Common myeloid progenitor, CD34-positive (primary cell): ENCODE measurements around the gene ACE2.
A peak's percentile ranks its signal among the peaks of the same experiment; 100 is the strongest.

ENCODE experiments used
- CTCF ChIA-PET: fragments of 350-600 bp; sonication (Branson Sonifier 250); formaldehyde crosslinking; loops from one replicate; lab custom pipeline; 2021; ENCODE audit warnings: antibody characterized with exemption; lab: Charles Lee
- POLR2A ChIA-PET: fragments of 350-600 bp; sonication (Branson Sonifier 250); formaldehyde crosslinking; loops from one replicate; lab custom pipeline; 2021; ENCODE audit warnings: antibody characterized with exemption; lab: Charles Lee
- DNase-seq, 3 donors: peaks; one replicate each; pipeline versions ENCODE4 v3.0.0 to v3.0.0-alpha.2; 2013
- H3K27ac ChIP-seq, 2 experiments: 1 replicate in 1 of 2; 2 replicates in 1 of 2; pipeline ENCODE4 v1.7.0; 2013; ENCODE audit warnings: inconsistent platforms in 2 of 2, low read length in 2 of 2, mild to moderate bottlenecking in 2 of 2, low read depth in 1 of 2, moderate library complexity in 1 of 2; ENCODE audit not compliant: severe bottlenecking in 2 of 2, insufficient read depth in 1 of 2, poor library complexity in 1 of 2
- H3K27me3 ChIP-seq, 5 experiments: replicated peaks in 2 of 5; 1 replicate in 3 of 5; 2 replicates in 2 of 5; pipeline versions ENCODE4 v1.6.1 to v1.7.0; 2013; ENCODE audit warnings: low read length in 4 of 5, mild to moderate bottlenecking in 2 of 5, moderate library complexity in 2 of 5, inconsistent platforms in 1 of 5; ENCODE audit not compliant: insufficient read depth in 5 of 5, control insufficient read depth in 4 of 5
- H3K36me3 ChIP-seq, 4 experiments: 1 replicate in 2 of 4; 2 replicates in 2 of 4; pipeline versions ENCODE4 v1.6.1 to v1.7.0; 2013; ENCODE audit warnings: low read length in 3 of 4, control low read depth in 1 of 4, mild to moderate bottlenecking in 1 of 4; ENCODE audit not compliant: control insufficient read depth in 4 of 4, insufficient read depth in 4 of 4
- H3K4me1 ChIP-seq, 4 experiments: 1 replicate in 3 of 4; 2 replicates in 1 of 4; pipeline versions ENCODE4 v1.6.1 to v1.7.1; 2013; ENCODE audit warnings: low read length in 3 of 4, mild to moderate bottlenecking in 3 of 4, control low read depth in 1 of 4, inconsistent platforms in 1 of 4, moderate library complexity in 1 of 4; ENCODE audit not compliant: control insufficient read depth in 4 of 4, insufficient read depth in 4 of 4; ENCODE audit errors: control extremely low read depth in 1 of 4
- H3K4me3 ChIP-seq, 7 experiments: 1 replicate in 4 of 7; 2 replicates in 3 of 7; pipeline versions ENCODE4 v1.5.1 to v1.7.0; 2013; ENCODE audit warnings: mild to moderate bottlenecking in 7 of 7, low read length in 6 of 7, moderate library complexity in 6 of 7, inconsistent platforms in 2 of 7, low read depth in 2 of 7, control low read depth in 1 of 7; ENCODE audit not compliant: insufficient read depth in 4 of 7, control insufficient read depth in 1 of 7; ENCODE audit errors: extremely low read depth in 1 of 7
- H3K9me3 ChIP-seq, 5 experiments: 1 replicate in 4 of 5; 2 replicates in 1 of 5; pipeline versions ENCODE4 v1.6.1 to v1.7.1; 2013; ENCODE audit warnings: low read length in 4 of 5, mild to moderate bottlenecking in 2 of 5, inconsistent platforms in 1 of 5, low read depth in 1 of 5, moderate library complexity in 1 of 5; ENCODE audit not compliant: control insufficient read depth in 4 of 5, insufficient read depth in 2 of 5; ENCODE audit errors: control extremely low read depth in 1 of 5
- WGBS: methylation state at CpG from one replicate; pipeline ENCODE4 v1.1.5; 2013; ENCODE audit not compliant: insufficient coverage; 5-methylcytosine and 5-hydroxymethylcytosine counted together

Gene ACE2

DNA sequence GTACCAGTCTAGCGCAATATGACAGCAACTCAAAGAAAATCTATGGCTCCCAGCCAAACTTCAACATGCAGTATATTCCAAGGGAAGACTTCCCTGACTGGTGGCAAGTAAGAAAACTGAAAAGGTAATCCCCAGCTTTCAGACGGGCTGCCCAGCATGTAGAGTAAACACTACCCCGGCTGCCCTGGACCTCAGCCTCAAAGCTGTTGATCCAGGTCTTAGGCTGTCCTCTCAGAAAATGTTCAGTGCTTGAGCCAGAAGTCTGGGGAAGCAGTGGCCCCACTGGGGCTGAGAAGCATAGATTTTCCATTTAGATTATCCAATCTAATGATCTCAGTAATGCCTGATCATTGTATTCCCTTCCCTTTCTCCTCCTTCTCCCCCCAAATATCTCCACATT lies 78.3 kb downstream of the ACE2 start:
- H3K27ac ChIP-seq = no peak overlapping the region
- CTCF ChIA-PET = no interaction called here
- no peak for DNase-seq

DNA sequence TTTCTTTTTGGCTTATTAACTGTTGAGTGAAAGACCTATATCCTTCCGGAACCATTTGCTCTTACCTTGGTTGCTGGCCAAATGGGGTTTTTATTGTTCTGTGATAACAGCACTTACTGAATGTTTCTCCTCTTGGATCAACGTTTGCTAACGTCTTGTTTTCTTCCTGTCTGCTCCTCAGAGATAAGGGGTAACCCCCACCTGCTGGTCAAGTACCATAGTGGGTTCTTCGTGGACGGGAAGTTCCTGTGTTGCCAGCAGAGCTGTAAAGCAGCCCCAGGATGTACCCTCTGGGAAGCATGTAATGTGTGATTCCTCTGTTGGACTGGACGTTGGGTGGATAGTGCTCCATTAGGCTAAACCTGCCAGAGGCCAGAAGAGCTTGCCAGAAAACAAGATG lies 84.8 kb downstream of the ACE2 start:
- peaks cover 0 to 4% (median 0%) of the 10 kb centered on the region in 5 experiments for H3K27me3 ChIP-seq
- WGBS = 15% methylated on average over 5 of the region's 6 CpGs
- DNase-seq = peak; percentile 44 to 74 (median 61)
- H3K4me3 ChIP-seq = peak overlapping the region in 1 of 7 experiments; percentile 33
- peaks cover 0 to 30% (median 3%) of the 10 kb centered on the region in 4 experiments for H3K4me1 ChIP-seq
- ChIA-PET POLR2A (no interaction called here), CTCF (interaction anchor here (1.0 kb wide), 1 partner anchor 12 kb away, joined by 3 read pairs; no protein-coding TSS in a partner anchor)
- no peaks in the 10 kb centered on the region for H3K9me3 ChIP-seq
- no peaks in the 10 kb centered on the region for H3K36me3 ChIP-seq
- H3K27ac ChIP-seq = peak overlapping the region in 1 of 2 experiments; percentile 38

More for the DNA sequence above, 78.3 kb downstream of the ACE2 start:
- no peaks in the 10 kb centered on the region for H3K36me3 ChIP-seq
- peaks cover 0 to 3% (median 0%) of the 10 kb centered on the region in 4 experiments for H3K4me1 ChIP-seq
- POLR2A ChIA-PET = no interaction called here
- H3K27me3 ChIP-seq = peaks cover 0 to 6% (median 0%) of the 10 kb centered on the region in 5 experiments
- WGBS = 89% methylated on average over 3 of the region's 3 CpGs
- H3K4me3 ChIP-seq = no peak overlapping the region
- H3K9me3 ChIP-seq = no peaks in the 10 kb centered on the region

DNA sequence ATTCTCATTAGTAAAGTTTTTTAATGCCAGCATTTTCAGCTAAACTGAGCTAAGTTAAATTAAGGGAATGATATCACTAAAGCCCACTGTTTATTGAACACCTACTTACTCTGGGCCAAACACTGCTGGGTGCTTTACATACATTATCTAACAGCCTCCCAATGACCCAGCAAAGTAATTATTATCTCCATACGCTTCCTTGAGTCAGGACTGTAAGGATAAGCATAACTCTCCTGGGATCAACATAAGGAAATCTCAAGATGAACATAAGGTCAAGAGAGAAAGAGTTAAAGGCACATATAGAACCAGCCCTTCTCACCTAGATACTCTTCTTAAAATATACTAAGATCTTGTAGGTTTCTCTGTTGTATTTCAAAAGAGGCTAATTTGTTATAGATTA lies 86.5 kb downstream of the ACE2 start:
- Histone ChIP-seq H3K36me3 (no peaks in the 10 kb centered on the region), H3K9me3 (no peaks in the 10 kb centered on the region)

DNA sequence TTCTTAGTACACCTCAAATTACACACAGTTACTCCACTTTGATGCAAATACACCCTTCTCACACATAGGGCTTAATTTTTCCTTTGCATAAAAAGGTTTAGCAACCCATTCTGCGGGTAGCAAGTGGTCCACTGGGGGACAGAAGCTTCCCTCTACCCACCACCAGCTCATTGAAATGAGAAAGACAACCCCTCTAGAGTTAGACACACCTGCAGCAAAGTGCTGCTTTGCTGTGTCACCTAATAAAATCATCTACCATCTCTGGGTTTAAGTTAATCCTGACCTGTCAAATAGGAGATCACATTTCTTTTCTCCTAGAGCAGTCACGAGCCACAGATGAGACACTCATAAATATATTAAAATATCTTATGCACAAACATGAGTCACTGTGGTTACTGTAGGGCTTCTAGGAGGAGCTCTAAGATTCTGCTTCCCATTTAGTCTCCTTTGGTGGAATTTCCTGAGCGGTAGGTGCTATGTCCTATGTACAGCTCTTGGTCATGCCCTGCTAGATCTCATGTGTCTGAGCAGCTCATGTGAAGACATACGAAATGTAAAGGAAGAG lies 88.3 kb downstream of the ACE2 start:
- CTCF ChIA-PET = interaction anchor here (1.3 kb wide), 1 partner anchor 44 kb away, joined by 3 read pairs; no protein-coding TSS in a partner anchor
- Histone ChIP-seq H3K27ac (no peak overlapping the region), H3K36me3 (no peaks in the 10 kb centered on the region), H3K27me3 (peaks cover 0 to 10% (median 0%) of the 10 kb centered on the region in 5 experiments), H3K4me1 (peaks cover 0 to 30% (median 3%) of the 10 kb centered on the region in 4 experiments), H3K9me3 (no peaks in the 10 kb centered on the region), H3K4me3 (no peak overlapping the region)
- POLR2A ChIA-PET = no interaction called here
- 60% methylated on average over 2 of the region's 4 CpGs for WGBS
- DNase-seq = peak in 2 of 3 donors; percentile 37 to 60

More for the DNA sequence above, 86.5 kb downstream of the ACE2 start:
- Histone ChIP-seq H3K27me3 (peaks cover 0 to 10% (median 0%) of the 10 kb centered on the region in 5 experiments), H3K27ac (no peak overlapping the region), H3K4me1 (peaks cover 0 to 30% (median 3%) of the 10 kb centered on the region in 4 experiments), H3K4me3 (no peak overlapping the region)
- whole genome bisulfite sequencing = no CpG with 5 or more reads among the region's 1 CpG
- ChIA-PET POLR2A (no interaction called here), CTCF (no interaction called here)
- no peak for DNase-seq

DNA sequence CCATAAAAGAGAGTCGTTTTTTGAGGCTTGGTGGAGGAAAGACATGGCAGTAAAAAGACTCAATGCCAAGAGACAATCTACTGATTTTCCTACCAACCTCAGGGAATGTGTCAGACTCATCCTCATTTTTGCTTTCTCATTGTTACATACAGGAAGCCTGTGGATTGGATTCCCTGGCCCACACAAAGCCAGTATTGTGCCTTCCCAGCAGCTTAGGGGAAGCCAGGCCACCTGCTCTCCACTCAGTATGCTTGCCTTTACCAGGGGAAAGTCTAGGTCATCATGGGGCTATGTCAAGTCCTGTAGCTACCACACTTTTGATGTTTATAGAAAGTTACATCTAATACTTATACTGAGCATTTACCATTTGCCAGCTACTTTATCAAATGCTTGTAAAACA lies 89.2 kb downstream of the ACE2 start:
- Histone ChIP-seq H3K36me3 (no peaks in the 10 kb centered on the region), H3K9me3 (no peaks in the 10 kb centered on the region), H3K4me3 (no peak overlapping the region), H3K27me3 (peaks cover 0 to 14% (median 0%) of the 10 kb centered on the region in 5 experiments), H3K4me1 (peaks cover 0 to 28% (median 3%) of the 10 kb centered on the region in 4 experiments), H3K27ac (no peak overlapping the region)
- WGBS = 50% methylated on average over 1 of the region's 1 CpG
- DNase-seq = no peak
- ChIA-PET CTCF (no interaction called here), POLR2A (interaction anchor here (0.6 kb wide), 1 partner anchor 41 kb away, joined by 3 read pairs; no protein-coding TSS in a partner anchor)
